H7 (cell line): ENCODE results near the gene VTN. TPM values are rescaled to one million over a fixed set of nuclear protein-coding genes. Genes with fewer than 3 reads are reported as not detected.
A peak's percentile ranks its signal among the peaks of the same experiment; 100 is the strongest.

Experiments used
- DNase-seq: peaks from one replicate; pipeline ENCODE4 v3.0.0; 2012
- H3K27me3 ChIP-seq: 2 replicates; pipeline ENCODE4 v1.6.0; 2011; ENCODE audit warnings: mild to moderate bottlenecking, low read length; ENCODE audit not compliant: control insufficient read depth, insufficient read depth
- H3K36me3 ChIP-seq: replicated peaks from 2 replicates; pipeline ENCODE4 v1.5.1; 2011; ENCODE audit warnings: low read length; ENCODE audit not compliant: control insufficient read depth, insufficient read depth
- H3K4me3 ChIP-seq: 2 replicates; pipeline ENCODE4 v1.5.1; 2011; ENCODE audit warnings: low read depth, mild to moderate bottlenecking, control low read depth, low read length, moderate library complexity; ENCODE audit not compliant: insufficient read depth
- total RNA-seq: library from RNA; depleted of rRNA; stranded (reverse); fragments of >200 nt; shearing (Covaris generic); gene quantifications from 2 replicates; pipeline ENCODE4 v1.2.3, GENCODE V29; 2014

The VTN gene
- total RNA-seq, 1 experiment from 2014 or later: 0.14 TPM

DNA sequence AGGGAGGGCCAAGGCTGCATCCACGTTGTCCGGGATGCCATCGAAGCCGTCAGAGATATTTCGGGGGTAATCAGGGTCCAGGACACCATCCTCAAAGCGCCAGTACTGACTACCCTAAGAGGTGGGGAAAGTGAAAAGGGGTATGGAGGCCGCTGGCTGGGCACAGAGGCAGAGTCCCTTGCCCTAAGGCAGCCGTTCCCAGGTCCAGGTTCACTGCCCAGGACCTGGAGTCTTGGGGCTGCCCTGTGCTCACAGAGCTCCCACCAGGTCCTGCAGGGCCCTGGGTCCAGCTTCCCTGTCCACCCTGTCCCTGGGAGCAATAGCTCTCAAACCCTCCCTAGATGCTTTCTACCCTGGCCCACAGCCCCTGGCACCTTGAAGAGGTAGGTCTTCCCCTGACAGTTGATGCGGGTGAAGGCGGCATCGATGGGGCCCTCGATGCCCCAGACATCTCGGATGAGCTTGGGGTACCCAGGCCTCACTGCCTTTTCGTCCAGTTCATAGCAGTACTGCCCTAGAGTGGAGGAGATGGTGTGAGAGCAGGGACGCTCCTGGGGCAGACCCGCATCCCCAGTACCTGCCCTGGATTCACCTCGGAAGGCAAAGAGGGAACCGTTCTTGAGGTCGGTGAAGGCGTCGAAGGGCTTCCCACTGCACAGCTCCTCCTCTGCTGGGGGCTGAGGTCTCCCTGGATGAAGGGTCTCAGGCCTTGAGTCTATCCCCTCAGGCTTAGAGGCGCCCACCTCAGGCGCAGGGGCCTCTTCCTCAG lies 1.0 kb downstream of the VTN start:
- Histone ChIP-seq H3K27me3 (peaks cover 20% of the 10 kb centered on the region), H3K4me3 (no peak overlapping the region), H3K36me3 (no peaks in the 10 kb centered on the region)
- no peak for DNase-seq

DNA sequence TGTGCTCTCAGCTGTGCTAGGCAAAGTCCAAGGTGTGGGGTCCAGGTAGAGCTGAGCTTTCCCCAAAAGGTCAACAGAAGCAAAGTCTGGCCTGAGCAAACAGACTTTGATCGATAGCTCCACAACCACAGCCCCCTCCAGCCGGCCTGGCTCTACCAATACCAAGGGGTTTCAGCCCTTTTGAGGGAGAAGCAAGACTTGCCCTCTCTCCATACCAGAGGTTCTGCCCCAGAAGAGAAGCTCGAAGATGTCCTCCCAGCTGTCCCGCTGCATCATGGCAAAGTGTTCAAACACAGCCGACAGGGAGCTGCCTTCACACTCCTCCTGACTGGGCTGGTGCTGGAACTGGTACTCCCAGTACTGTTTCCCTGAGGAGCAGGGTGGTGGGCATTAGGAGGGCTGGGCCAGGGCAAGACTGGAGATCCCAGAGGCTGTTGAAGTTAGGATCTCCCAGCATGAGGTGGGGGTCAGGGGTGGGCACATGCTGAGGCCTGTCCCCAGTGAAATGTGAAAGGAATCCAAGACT lies 1.7 kb downstream of the VTN start:
- H3K4me3 ChIP-seq: no peak overlapping the region
- DNase-seq: no peak
- no peaks in the 10 kb centered on the region for H3K36me3 ChIP-seq
- H3K27me3 ChIP-seq: peaks cover 17% of the 10 kb centered on the region

DNA sequence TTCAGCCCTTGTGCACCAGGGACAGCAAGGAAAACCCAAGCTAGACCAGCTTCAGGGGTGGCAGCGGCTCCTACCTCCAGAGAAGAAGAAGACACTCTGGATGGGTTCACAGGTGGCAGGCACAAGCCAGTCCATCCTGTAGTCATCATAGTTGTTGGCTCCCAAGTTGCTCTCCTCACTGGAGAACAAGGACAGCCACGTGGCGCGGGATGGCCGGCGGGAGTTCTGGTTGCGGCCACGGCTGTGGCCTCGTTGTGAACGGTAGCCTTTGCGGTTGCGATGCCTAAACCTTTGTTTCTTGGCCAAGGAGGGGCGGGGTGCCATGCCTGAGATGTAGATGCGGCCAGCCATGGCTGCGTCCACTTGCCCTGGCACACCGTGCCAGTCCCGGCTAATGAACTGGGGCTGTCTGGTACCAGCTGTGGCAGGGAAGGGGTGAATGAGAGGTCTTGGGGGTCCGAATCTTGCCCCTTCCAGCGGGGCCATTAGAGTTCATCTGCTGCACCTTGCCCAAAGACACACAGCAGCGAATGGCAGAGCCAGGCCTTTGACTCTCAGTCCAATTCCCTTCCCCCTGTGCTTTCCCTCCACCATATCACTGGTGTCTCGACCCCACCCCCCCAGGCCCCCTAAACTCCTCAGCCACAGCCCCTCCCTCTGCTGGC lies 2.3 kb downstream of the VTN start:
- Histone ChIP-seq H3K4me3 (no peak overlapping the region), H3K27me3 (peaks cover 11% of the 10 kb centered on the region), H3K36me3 (no peaks in the 10 kb centered on the region)
- DNase-seq: no peak

DNA sequence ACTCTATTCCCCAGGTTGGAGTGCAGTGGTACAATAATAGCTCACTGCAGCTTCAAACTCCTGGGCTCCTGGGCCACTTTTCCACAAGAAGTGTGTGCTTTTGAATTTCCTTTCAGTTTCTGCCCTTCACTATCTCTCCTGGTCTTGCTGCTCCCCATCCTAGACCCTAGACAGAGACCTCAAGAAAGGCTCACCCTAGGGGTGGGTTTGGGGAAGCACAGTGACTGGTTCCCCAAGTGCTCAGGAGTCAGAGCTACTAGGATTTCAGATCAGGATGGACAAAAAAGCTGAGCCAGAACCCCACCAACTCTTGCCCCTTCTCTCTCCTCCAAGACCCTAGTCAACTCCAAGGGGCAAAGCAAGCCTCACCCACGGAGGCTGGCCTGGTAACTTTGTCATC lies 3.5 kb downstream of the VTN start:
- H3K36me3 ChIP-seq: no peaks in the 10 kb centered on the region
- H3K27me3 ChIP-seq: peaks cover under 1% of the 10 kb centered on the region; the same call in 1 of the 2 replicates
- H3K4me3 ChIP-seq: no peak overlapping the region
- DNase-seq: peak; percentile 70

DNA sequence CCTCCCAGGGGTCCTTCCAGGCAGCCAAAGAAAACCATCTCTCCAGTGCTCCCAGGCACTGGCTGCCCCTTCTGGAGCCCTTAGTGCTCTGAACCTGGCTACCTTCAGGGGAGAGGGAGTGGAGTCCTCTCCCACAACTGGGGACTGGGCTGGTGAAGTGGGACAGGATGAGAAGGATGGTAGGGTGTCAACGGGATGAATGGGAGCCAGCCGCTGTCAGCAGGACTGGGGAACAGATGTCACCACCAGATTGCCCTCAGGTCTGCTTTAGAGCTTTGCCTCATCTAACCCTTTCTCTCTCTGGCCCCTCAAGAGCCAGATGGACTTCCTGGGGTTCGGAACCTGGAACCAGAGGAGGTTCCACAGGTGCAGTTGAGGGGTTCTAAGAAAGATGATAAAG lies 4.6 kb downstream of the VTN start:
- no peak for DNase-seq
- Histone ChIP-seq H3K27me3 (no peaks in the 10 kb centered on the region), H3K36me3 (peaks cover 1% of the 10 kb centered on the region), H3K4me3 (no peak overlapping the region)

DNA sequence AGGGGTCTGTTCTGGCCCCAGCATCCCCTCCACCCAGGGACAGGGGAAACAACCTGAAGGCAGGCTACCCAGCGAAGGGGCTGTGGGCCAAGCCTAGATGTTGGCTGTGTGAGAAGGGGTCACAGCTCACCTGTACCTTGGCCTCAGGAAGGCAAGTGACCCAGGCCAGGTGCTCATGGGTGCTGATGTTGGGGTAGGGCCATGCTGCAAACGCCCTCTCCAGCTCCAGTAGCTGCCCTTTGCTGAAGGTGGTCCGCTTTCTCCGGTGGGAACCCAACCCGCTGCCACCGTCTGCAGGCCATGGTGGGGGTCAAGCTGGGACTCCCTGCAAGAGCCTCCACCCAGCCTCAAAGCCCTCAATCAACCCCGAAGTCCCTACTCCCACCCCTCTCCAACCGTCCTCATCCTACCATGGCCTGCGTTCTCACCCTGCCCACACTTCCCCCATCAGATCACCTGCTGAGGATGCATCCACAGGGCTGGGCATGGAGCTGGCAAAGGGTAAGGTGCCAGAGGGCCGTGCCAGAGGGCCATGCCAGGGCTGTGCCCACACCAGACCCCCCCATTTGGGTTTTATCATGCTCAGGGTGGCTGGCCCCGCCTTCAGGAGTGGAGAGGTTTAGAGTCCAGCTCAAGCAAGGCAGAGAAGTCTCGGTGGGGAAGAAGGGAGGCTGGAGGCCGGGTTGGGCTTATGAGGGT lies 5.3 kb downstream of the VTN start, which contains the start of gene SEBOX:
TSS of gene SEBOX (minus strand) at position 535 of the 699 bp plus-strand sequence. CDS start at position 487, 48 bp downstream.
- Histone ChIP-seq H3K36me3 (peaks cover 4% of the 10 kb centered on the region), H3K4me3 (no peak within 1 kb of the TSS), H3K27me3 (no peaks in the 10 kb centered on the region)
- DNase-seq: no peak

DNA sequence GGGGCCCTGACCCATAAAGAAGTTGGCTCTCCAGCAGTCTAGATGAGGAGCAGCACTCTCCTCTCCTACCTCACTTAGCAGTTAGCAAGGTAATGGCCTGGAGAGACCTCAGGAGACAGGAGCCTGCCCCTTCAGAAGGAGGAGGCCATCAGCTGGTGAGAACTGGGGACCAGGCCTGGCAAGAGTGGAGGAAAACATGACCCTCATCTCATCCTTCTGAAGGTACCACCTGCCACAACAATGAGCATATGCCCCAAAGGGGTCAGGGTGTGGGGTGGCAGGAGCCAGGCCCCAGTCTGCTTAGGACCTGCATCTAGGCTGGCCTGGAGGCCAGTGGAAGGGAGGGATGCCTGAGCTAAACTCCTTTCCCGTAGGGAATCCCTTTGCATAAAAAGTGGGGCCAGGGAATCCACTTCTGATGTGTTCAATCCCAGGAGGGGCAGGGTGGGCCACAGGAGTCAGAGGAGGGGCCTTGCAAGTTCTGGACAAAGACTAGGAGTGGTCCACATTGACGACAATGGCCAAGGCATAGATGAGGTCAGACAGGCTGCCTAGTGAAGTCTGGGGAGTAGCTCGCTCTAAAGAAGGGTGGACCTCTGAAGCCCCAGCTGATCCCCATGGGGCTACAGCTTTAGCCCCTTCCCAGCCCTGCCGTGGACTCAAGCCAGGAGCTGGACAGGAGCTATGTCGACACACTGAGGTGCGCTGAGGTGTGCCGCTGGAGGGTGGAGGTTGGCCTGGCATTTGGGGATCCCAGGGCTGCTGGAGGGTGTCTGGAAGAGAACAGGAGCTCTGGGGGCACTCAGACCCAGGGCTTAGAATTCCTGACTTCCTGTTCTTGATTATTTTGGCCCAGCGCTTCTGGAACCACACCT lies 6.1 kb downstream of the VTN start:
- DNase-seq: no peak
- Histone ChIP-seq H3K27me3 (no peaks in the 10 kb centered on the region), H3K36me3 (peaks cover 8% of the 10 kb centered on the region), H3K4me3 (no peak overlapping the region)

DNA sequence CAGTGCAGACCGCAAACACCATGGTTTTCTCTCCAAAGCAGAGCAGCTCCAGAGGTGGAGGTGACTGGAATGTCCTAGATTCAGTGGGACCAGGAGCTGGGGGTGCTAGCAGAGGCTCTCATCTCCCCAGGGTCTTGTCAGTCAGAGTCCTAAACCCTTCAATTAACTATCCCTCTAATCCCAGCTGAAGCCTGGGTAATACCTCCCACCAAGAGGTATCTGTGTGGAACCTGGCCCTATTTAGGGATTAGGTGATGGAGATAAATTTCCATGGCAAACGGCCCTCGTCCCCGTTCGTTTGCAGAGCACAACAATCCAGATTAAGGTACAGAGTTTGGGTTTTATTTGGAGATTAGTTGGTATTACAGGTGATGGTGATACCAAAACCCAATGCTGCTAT lies 6.9 kb downstream of the VTN start:
- DNase-seq: no peak
- H3K4me3 ChIP-seq: no peak overlapping the region
- no peaks in the 10 kb centered on the region for H3K27me3 ChIP-seq

DNA sequence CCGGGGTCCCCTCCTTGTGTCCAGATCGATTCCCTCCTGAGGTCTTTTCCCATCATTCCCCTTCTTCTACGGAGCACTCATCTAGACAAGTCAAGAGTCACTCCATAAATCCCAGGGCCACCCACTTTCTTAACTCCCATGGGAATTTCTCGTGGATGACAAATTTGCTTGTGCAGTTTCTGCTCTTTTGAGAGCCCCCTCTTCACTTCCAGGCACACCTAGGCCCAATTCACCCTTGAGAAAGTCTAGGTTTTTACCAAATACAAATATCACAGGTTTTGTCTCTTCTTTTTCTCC lies 12.3 kb downstream of the VTN start:
- Histone ChIP-seq H3K36me3 (peaks cover 28% of the 10 kb centered on the region), H3K4me3 (peak overlapping the region; percentile 89), H3K27me3 (no peaks in the 10 kb centered on the region)
- DNase-seq: no peak

More for the DNA sequence above, 6.9 kb downstream of the VTN start:
- peaks cover 8% of the 10 kb centered on the region for H3K36me3 ChIP-seq

DNA sequence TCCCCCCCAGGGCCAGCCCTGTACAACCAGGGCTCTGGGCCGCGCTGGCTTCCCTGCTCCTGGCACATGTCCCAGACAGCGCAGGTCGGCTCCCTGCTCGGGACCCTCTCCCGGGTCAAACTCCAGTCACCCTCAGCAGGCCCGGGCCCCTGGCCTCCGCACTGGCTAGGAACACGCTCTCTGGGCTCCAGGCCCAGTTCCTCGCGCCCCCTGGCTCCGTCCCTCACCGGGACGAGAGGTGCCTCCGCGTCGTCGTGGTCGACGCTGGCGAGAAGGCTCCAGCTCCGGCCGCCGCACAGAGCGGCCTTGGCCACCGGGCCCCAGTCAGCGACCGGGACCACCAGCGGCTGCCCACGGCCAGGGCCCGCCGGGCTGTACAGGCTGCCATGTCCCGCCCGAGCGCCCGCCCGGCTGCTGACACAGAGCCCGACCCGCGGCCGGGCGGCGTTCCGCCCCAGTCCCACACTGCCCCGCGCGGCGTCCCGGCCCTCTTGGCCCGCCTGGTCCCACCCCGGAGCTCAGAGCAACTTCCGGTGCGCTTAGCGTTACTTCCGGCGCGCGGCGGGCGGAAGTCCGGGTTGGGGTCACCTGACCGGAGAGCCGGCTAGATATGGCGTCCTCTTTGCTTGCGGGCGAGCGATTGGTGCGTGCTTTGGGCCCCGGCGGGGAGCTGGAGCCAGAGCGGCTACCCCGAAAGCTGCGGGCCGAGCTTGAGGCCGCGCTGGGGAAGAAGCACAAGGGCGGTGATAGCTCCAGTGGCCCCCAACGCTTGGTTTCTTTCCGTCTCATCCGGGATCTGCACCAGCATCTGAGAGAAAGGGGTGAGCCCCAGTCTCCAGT lies 12.8 kb downstream of the VTN start, which contains the start of gene POLDIP2:
TSS of gene POLDIP2 (minus strand) at position 467 of the 840 bp plus-strand sequence. CDS start at position 388, 79 bp downstream.
- DNase-seq: peak; percentile 99
- Histone ChIP-seq H3K4me3 (peak within 1 kb of the TSS; percentile 89), H3K36me3 (peaks cover 30% of the 10 kb centered on the region), H3K27me3 (no peaks in the 10 kb centered on the region)

DNA sequence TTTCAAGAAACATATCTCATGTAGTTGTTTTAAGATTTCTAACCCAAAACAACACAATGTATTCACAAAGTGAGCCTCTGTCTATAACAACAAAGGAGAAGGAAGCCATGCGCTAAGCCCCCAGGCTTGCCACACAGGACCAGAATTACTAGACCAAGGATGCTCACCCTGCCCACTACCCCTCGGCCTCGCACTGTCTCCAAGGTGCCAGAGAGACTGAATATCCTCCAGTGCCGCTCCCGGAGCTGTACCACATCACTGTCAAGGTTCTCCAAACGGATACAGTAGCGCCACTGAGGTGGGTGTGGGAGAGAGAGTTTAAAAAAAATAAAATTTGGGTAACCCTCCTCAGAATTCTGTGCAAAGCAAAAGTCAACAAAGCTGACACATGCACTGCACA lies 19.8 kb downstream of the VTN start:
- no peak for DNase-seq
- Histone ChIP-seq H3K27me3 (no peaks in the 10 kb centered on the region), H3K36me3 (peaks cover 46% of the 10 kb centered on the region), H3K4me3 (no peak overlapping the region)

DNA sequence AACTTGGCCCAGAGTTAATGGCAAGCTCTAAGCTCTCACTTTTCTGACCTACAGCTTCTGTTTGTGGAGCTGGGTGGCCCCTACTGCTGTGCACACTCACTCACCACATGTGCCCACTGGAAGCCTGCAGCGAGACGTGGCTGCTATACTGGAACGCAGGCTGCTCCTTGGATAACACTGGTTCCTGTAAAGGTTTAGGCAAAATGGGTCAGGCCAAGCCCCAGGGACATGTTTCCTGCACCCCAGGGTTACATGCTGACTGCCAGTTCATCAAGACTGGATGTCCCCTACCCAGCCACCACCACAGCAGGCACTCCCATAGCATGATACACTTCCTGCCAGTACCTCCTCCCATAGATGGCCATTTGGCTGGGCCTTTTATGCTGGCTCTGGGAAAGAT lies 21.1 kb downstream of the VTN start:
- Histone ChIP-seq H3K4me3 (no peak overlapping the region), H3K36me3 (peaks cover 38% of the 10 kb centered on the region), H3K27me3 (no peaks in the 10 kb centered on the region)
- DNase-seq: no peak

DNA sequence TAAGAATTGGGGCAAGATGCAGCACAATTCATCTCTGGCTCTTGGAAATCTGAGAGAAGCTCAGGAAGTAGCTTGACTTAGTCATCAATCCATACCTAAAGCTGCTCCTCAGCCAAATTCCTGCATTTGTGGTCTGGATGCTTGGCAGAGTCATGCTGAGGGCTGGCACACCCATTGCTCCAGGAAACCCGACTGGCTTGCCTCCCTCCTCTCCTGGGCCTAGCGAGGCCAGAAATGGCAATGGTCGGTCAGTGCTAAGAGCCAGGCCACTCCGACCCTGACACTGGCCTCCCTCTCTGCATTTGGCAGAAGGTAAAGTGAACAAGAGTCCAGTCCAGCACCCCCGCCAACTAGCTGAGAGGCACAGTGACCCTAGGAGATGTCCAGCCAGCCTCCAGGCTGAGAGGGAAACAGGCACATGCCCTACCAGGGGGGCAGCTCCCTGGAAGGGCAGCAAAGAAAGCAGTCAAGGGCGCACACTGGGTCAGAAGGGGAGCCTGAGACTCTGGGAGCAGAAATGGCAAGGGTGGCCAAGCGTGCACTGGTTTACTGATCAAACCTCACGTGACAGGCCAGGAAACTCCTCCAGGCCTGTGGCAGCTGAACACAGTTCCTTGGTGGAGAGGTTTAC lies 22.7 kb downstream of the VTN start:
- H3K4me3 ChIP-seq: no peak overlapping the region
- no peak for DNase-seq
- no peaks in the 10 kb centered on the region for H3K27me3 ChIP-seq
- H3K36me3 ChIP-seq: peaks cover 30% of the 10 kb centered on the region
